Adrenal gland (tissue), 12 donors: Measurements from ENCODE around the gene PTPRN2. TPM values are rescaled to one million over a fixed set of nuclear protein-coding genes. Genes with fewer than 3 reads are reported as not detected.

Experiments used
- DNase-seq, 7 donors: peaks; one replicate each; pipeline ENCODE4 v3.0.0-alpha.2; 2019 to 2020
- H3K27ac ChIP-seq, 5 donors: fragments of 200-600 bp; sonication (generic) in 4 of 5; 1 replicate in 3 of 5; 2 replicates in 2 of 5; pipeline versions ENCODE4 v1.5.1 to v1.8.0; 2016 to 2020; ENCODE audit warnings: mild to moderate bottlenecking in 1 of 5
- H3K27me3 ChIP-seq: fragments of 200-600 bp; 2 replicates; pipeline ENCODE4 v1.8.0; 2021
- H3K36me3 ChIP-seq, 2 donors: fragments of 200-600 bp; replicated peaks in 1 of 2; 1 replicate in 1 of 2; 2 replicates in 1 of 2; pipeline versions ENCODE4 v1.5.1 to v1.8.0; 2018 to 2022
- H3K4me1 ChIP-seq, 2 donors: fragments of 200-600 bp; replicated peaks in 1 of 2; 1 replicate in 1 of 2; 2 replicates in 1 of 2; pipeline versions ENCODE4 v1.5.1 to v1.8.0; 2018 to 2021
- H3K4me3 ChIP-seq, 4 donors: fragments of 200-600 bp; sonication (generic) in 3 of 4; one replicate each; pipeline ENCODE4 v1.5.1; 2016 to 2018
- H3K9me3 ChIP-seq, 3 donors: fragments of 200-600 bp; sonication (generic) in 1 of 3; replicated peaks in 1 of 3; 1 replicate in 2 of 3; 2 replicates in 1 of 3; pipeline versions ENCODE4 v1.5.1 to v1.8.0; 2016 to 2021
- POLR2A ChIP-seq, 2 donors: fragments of 450-650 bp; IDR thresholded peaks; one replicate each; pipeline ENCODE4 v1.6.1; 2017; ENCODE audit warnings: antibody characterized with exemption in 2 of 2, mild to moderate bottlenecking in 2 of 2, moderate library complexity in 1 of 2
- WGBS, 4 donors: extraction: QIAGEN DNeasy Blood & Tissue Kit in 2 of 4; methylation state at CpG; one replicate each; pipeline versions ENCODE4 v1.1.5 to v1.1.7; 2013 to 2017; 5-methylcytosine and 5-hydroxymethylcytosine counted together
- intact Hi-C, 2 donors: fragments of 100-400 bp; cut with DNase I; formaldehyde crosslinking; loops; one replicate each; pipeline versions ENCODE4 v1.14.1 to v1.15.0; 2022 to 2023
- polyA plus RNA-seq, 3 donors: library from polyadenylated mRNA; stranded (reverse); fragments of 200-250 nt in 2 of 3; fragments of 350-450 nt in 1 of 3; fragmentation: Illumina TruSeq in 1 of 3; extraction: RNeasy Lipid Tissue Mini Kit (QIAGEN cat#74804) in 1 of 3; gene quantifications; one replicate each; pipeline ENCODE4 v1.2.3, GENCODE V29; 2013 to 2014
- total RNA-seq, 9 donors: library from RNA; depleted of rRNA in 4 of 9; stranded (reverse); fragments of >200 nt in 4 of 9; fragments of 120-200 nt in 1 of 9; fragmentation: NEBNext Ultra II Directional in 1 of 9; extraction: Animal tissue kit (Norgen Biotek cat#: 25700) in 1 of 9; gene quantifications; one replicate each; pipeline versions ENCODE4 v1.1.0 to v1.2.4, GENCODE V29; 2013 to 2023
- TF ChIP-seq, protein P1 (sequence below), 6 experiments: fragments of 450-650 bp in 4 of 6; fragments of 200-600 bp in 2 of 6; sonication (generic) in 1 of 6; IDR thresholded peaks; 1 replicate in 5 of 6; 2 replicates in 1 of 6; pipeline versions ENCODE4 v1.5.1 to v1.8.0; 2016 to 2021; ENCODE audit warnings: antibody characterized with exemption in 6 of 6, mild to moderate bottlenecking in 2 of 6, moderate library complexity in 1 of 6
- donor health status: healthy with polysubstance abuse.
- donor health status: Bipolar disorder and iron deficiency.
- donor health status: DM: yes; HTN: yes; CAD: no.
- donor health status: DM: no; HTN: no; CAD: no.
- donor health status: DM: no; HTN: no; CAD: no.
- donor health status: DM: yes; HTN: yes; CAD: no.

The PTPRN2 gene
- total and polyA plus RNA-seq, 12 donors = 2.2 to 16.2 (median 3.4) TPM

DNA sequence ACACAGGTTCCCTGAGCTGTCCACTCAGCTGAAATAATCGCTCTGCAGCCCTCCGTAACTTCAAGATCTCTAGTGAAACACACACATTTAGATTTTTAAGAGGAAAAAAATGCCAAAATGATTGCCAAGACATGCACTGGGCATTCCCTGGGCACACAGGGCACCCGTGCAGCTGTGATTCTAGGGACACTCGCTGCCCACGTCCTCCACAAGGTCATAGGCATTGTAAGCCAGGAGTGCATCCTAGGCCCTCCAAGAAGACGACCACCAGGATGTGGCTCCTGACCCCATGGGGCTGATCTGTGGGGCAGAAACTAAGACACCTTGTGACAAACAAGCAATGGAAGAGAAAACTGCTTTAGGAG, 563.3 kb downstream of the PTPRN2 start:
- Histone ChIP-seq H3K4me1 (no peaks in the 10 kb centered on the region), H3K4me3 (no peak overlapping the region), H3K36me3 (no peaks in the 10 kb centered on the region), H3K27me3 (no peaks in the 10 kb centered on the region), H3K9me3 (no peaks in the 10 kb centered on the region), H3K27ac (no peak overlapping the region)
- no peak for DNase-seq
- intact Hi-C loops = no loop called here
- 67 to 75% (median 68%) methylated on average over 5 to 6 of the region's 6 CpGs for WGBS, 4 donors
- TF ChIP-seq, protein P1, sequence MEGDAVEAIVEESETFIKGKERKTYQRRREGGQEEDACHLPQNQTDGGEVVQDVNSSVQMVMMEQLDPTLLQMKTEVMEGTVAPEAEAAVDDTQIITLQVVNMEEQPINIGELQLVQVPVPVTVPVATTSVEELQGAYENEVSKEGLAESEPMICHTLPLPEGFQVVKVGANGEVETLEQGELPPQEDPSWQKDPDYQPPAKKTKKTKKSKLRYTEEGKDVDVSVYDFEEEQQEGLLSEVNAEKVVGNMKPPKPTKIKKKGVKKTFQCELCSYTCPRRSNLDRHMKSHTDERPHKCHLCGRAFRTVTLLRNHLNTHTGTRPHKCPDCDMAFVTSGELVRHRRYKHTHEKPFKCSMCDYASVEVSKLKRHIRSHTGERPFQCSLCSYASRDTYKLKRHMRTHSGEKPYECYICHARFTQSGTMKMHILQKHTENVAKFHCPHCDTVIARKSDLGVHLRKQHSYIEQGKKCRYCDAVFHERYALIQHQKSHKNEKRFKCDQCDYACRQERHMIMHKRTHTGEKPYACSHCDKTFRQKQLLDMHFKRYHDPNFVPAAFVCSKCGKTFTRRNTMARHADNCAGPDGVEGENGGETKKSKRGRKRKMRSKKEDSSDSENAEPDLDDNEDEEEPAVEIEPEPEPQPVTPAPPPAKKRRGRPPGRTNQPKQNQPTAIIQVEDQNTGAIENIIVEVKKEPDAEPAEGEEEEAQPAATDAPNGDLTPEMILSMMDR (IDR thresholded peaks at IDR 0.05) = no peak
- TF ChIP-seq POLR2A (IDR thresholded peaks at IDR 0.05) = no peak

DNA sequence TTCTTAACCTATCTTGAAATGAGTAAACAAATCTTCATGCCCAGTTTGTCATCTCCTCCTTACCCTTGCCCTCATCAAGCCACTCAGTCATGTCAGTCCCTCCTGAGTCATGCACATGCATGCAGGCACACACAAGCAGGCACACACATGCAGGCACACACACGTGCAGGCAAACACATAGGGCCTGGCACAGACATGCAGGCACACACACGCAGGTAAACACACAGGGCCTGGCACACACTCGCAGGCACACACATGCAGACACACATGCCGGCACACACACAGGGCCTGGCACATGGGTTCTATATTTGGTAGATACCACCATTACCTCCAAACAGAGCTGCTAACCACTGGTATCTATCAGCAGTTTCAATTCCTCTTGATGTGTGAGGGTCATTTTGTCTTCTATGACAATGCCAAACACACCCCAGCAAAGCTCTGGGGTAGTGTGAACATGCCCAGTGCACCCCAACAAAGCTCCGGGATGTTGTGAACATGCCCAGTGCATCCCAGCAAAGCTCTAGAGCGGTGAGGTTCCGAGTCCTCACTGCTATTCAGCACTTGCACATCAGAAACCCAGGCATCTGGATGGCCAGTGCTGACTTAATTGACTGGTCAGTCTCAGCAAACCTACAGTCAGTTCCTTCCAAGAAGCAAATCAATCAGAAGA, 563.8 kb downstream of the PTPRN2 start:
- no peak overlapping the region for H3K4me3 ChIP-seq
- H3K4me1 ChIP-seq = no peaks in the 10 kb centered on the region
- H3K27me3 ChIP-seq = no peaks in the 10 kb centered on the region
- H3K9me3 ChIP-seq = no peaks in the 10 kb centered on the region
- TF ChIP-seq POLR2A (IDR thresholded peaks at IDR 0.05) = no peak
- TF ChIP-seq, protein P1 (IDR thresholded peaks at IDR 0.05) = no peak
- no peaks in the 10 kb centered on the region for H3K36me3 ChIP-seq
- no peak for DNase-seq
- H3K27ac ChIP-seq = no peak overlapping the region
- 90 to 95% (median 94%) methylated on average over 5 to 7 of the region's 7 CpGs for WGBS, 4 donors
- intact Hi-C loops = no loop called here

DNA sequence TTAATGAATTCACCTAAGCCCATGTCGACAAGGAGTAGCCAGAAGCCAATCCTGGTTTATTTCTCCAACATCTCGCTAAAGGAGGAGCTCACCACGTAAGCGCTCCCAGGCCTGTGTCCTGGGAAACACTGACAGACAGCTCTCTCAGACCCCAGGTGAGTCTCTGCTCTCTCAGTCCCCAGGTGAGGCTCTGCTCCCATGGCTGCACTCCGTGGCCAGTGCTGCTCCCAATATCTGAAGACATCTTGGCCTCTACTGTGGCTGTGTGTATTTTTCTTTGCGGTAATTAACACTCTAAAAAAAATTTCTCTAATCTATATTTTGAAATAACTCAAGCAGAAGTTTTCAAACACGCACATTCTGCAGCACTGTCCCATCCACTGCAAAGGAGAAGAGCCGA, 564.5 kb downstream of the PTPRN2 start:
- Histone ChIP-seq H3K4me3 (no peak overlapping the region), H3K27me3 (no peaks in the 10 kb centered on the region), H3K27ac (no peak overlapping the region), H3K36me3 (no peaks in the 10 kb centered on the region), H3K9me3 (no peaks in the 10 kb centered on the region), H3K4me1 (no peaks in the 10 kb centered on the region)
- intact Hi-C loops = no loop called here
- TF ChIP-seq, protein P1 (IDR thresholded peaks at IDR 0.05) = no peak
- TF ChIP-seq POLR2A (IDR thresholded peaks at IDR 0.05) = no peak
- DNase-seq = no peak
- WGBS, 4 donors = 76 to 87% (median 84%) methylated on average over 8 of the region's 8 CpGs

DNA sequence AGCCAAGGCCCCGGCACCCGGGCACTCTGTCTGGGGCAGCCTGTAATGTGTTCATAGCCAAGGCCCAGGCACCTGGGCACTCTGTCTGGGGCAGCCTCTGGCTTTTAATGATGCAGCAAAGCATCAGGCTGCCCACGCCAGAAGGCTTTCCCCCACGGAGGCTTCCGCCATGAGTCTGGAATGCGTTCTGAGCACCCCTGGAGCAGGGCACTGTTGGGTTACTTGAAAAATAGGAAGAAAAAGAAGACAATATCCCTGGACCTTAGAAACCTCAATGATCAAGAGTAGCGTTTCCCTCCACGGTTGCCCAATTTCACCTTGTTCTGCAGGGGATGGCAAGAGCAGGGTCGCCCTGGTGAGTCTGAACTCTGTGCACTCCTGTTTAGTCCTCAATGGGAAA, 565.0 kb downstream of the PTPRN2 start:
- Histone ChIP-seq H3K4me3 (no peak overlapping the region), H3K27me3 (no peaks in the 10 kb centered on the region), H3K4me1 (no peaks in the 10 kb centered on the region), H3K9me3 (no peaks in the 10 kb centered on the region), H3K36me3 (no peaks in the 10 kb centered on the region), H3K27ac (no peak overlapping the region)
- TF ChIP-seq, protein P1 (IDR thresholded peaks at IDR 0.05) = no peak
- no peak for TF ChIP-seq POLR2A (IDR thresholded peaks at IDR 0.05)
- intact Hi-C loops = no loop called here
- 88 to 96% (median 95%) methylated on average over 7 to 9 of the region's 9 CpGs for WGBS, 4 donors
- no peak for DNase-seq
